ENCODE results near the gene PXDC1.

The PXDC1 gene

GRCh38 chr6:3742426-3743344 is 8.8 kb downstream of the PXDC1 start:
- peaks cover 0 to 68% (median 0%) of the 10 kb centered on the region in 11 experiments; a peak in 8 of 22 replicates for H3K36me3 ChIP-seq
- H3K4me1 ChIP-seq = peaks cover 36 to 65% (median 42%) of the 10 kb centered on the region in 10 experiments
- H3K27me3 ChIP-seq = no peaks in the 10 kb centered on the region
- peak overlapping the region in 9 of 11 experiments; percentile 17 to 54 (median 46); a peak in 14 of 22 replicates for H3K9ac ChIP-seq
- TF ChIP-seq Cebpa-rat (IDR thresholded peaks at IDR 0.05) = no peak
- H3K27ac ChIP-seq = peak overlapping the region in 8 of 11 experiments; percentile 7 to 58 (median 42); a peak in 11 of 22 replicates
- no peaks in the 10 kb centered on the region for H3K9me3 ChIP-seq (replicated peaks in 1 of 11)
- H3K4me3 ChIP-seq = peak overlapping the region in 4 of 10 experiments; percentile 6 to 35 (median 22); a peak in 4 of 20 replicates
- H4K20me1 ChIP-seq = peaks cover 0 to 100% (median 39%) of the 10 kb centered on the region in 11 experiments; a peak in 17 of 22 replicates
- peak overlapping the region; percentile 71 to 96 (median 84) for H3K4me2 ChIP-seq

- Histone ChIP-seq H3K4me2 (peak overlapping the region in 9 of 11 experiments; percentile 2 to 96 (median 86); a peak in 13 of 22 replicates), H4K20me1 (peaks cover 0 to 100% (median 33%) of the 10 kb centered on the region in 11 experiments; a peak in 16 of 22 replicates)
- TF ChIP-seq Cebpa-rat (IDR thresholded peaks at IDR 0.05) = no peak
Observed at GRCh38 chr6:3742076-3742425, 9.5 kb downstream of the PXDC1 start.

GRCh38 chr6:3741477-3741871 is 10.0 kb downstream of the PXDC1 start:
- no peaks in the 10 kb centered on the region for H3K27me3 ChIP-seq
- no peaks in the 10 kb centered on the region for H3K9me3 ChIP-seq (replicated peaks in 1 of 11)
- no peak for TF ChIP-seq Cebpa-rat (IDR thresholded peaks at IDR 0.05)
- peaks cover 0 to 100% (median 28%) of the 10 kb centered on the region in 11 experiments; a peak in 15 of 22 replicates for H4K20me1 ChIP-seq
- H3K4me3 ChIP-seq = no peak overlapping the region
- H3K36me3 ChIP-seq = peaks cover 0 to 68% (median 0%) of the 10 kb centered on the region in 11 experiments; a peak in 8 of 22 replicates
- H3K27ac ChIP-seq = no peak overlapping the region
- no peak overlapping the region for H3K4me2 ChIP-seq
- H3K4me1 ChIP-seq = peaks cover 34 to 65% (median 42%) of the 10 kb centered on the region in 10 experiments
- H3K9ac ChIP-seq = 0 out of 22 replicates have a peak overlapping the region, but pooled peaks of 1 of the 11 experiments have one; percentile 9

More at GRCh38 chr6:3742076-3742425, 9.5 kb downstream of the PXDC1 start:
- no peak overlapping the region for H3K27ac ChIP-seq
- H3K4me3 ChIP-seq = no peak overlapping the region
- no peaks in the 10 kb centered on the region for H3K9me3 ChIP-seq (replicated peaks in 1 of 11)
- H3K9ac ChIP-seq = 0 out of 22 replicates have a peak overlapping the region, but pooled peaks of 1 of the 11 experiments have one; percentile 53
- peaks cover 34 to 65% (median 42%) of the 10 kb centered on the region in 10 experiments for H3K4me1 ChIP-seq
- H3K27me3 ChIP-seq = no peaks in the 10 kb centered on the region
- H3K36me3 ChIP-seq = peaks cover 0 to 68% (median 0%) of the 10 kb centered on the region in 11 experiments; a peak in 8 of 22 replicates

GRCh38 chr6:3740551-3741476 is 10.7 kb downstream of the PXDC1 start:
- no peak overlapping the region for H3K27ac ChIP-seq

GRCh38 chr6:3739311-3739897 is 12.1 kb downstream of the PXDC1 start:
- Histone ChIP-seq H3K9me3 (replicated peaks in 1 of 11) (peaks cover 7 to 17% (median 10%) of the 10 kb centered on the region in 11 experiments; a peak in 21 of 22 replicates), H3K4me2 (no peak overlapping the region), H3K4me1 (peaks cover 33 to 48% (median 38%) of the 10 kb centered on the region in 10 experiments), H4K20me1 (peaks cover 0 to 100% (median 25%) of the 10 kb centered on the region in 11 experiments; a peak in 14 of 22 replicates), H3K27ac (no peak overlapping the region), H3K9ac (0 out of 22 replicates have a peak overlapping the region, but pooled peaks of 1 of the 11 experiments have one; percentile 22), H3K27me3 (no peaks in the 10 kb centered on the region), H3K4me3 (no peak overlapping the region), H3K36me3 (peaks cover 0 to 72% (median 12%) of the 10 kb centered on the region in 11 experiments; a peak in 15 of 22 replicates)
- no peak for TF ChIP-seq Cebpa-rat (IDR thresholded peaks at IDR 0.05)

More at GRCh38 chr6:3740551-3741476, 10.7 kb downstream of the PXDC1 start:
- peaks cover 34 to 63% (median 42%) of the 10 kb centered on the region in 10 experiments for H3K4me1 ChIP-seq
- no peaks in the 10 kb centered on the region for H3K27me3 ChIP-seq
- peak overlapping the region in 2 of 11 experiments; percentile 9 to 16; a peak in 1 of 22 replicates for H3K9ac ChIP-seq
- peaks cover 0 to 68% (median 5%) of the 10 kb centered on the region in 11 experiments; a peak in 11 of 22 replicates for H3K36me3 ChIP-seq
- peaks cover 0 to 100% (median 26%) of the 10 kb centered on the region in 11 experiments; a peak in 14 of 22 replicates for H4K20me1 ChIP-seq
- no peak overlapping the region for H3K4me3 ChIP-seq
- no peak overlapping the region for H3K4me2 ChIP-seq
- TF ChIP-seq Cebpa-rat (IDR thresholded peaks at IDR 0.05) = no peak
- peaks cover 0 to 6% (median 0%) of the 10 kb centered on the region in 11 experiments; a peak in 4 of 22 replicates for H3K9me3 ChIP-seq (replicated peaks in 1 of 11)

GRCh38 chr6:3738381-3739131 is 13.0 kb downstream of the PXDC1 start:
- H3K27ac ChIP-seq = no peak overlapping the region
- peaks cover 25 to 40% (median 29%) of the 10 kb centered on the region in 10 experiments for H3K4me1 ChIP-seq
- H3K9me3 ChIP-seq (replicated peaks in 1 of 11) = peaks cover 7 to 17% (median 10%) of the 10 kb centered on the region in 11 experiments; a peak in 21 of 22 replicates
- H3K36me3 ChIP-seq = peaks cover 0 to 81% (median 12%) of the 10 kb centered on the region in 11 experiments; a peak in 15 of 22 replicates
- H3K4me3 ChIP-seq = no peak overlapping the region
- H4K20me1 ChIP-seq = peaks cover 0 to 100% (median 25%) of the 10 kb centered on the region in 11 experiments; a peak in 15 of 22 replicates
- H3K4me2 ChIP-seq = no peak overlapping the region
- H3K27me3 ChIP-seq = no peaks in the 10 kb centered on the region
- TF ChIP-seq Cebpa-rat (IDR thresholded peaks at IDR 0.05) = no peak
- 0 out of 22 replicates have a peak overlapping the region, but pooled peaks of 1 of the 11 experiments have one; percentile 22 for H3K9ac ChIP-seq

- Histone ChIP-seq H3K4me1 (peaks cover 18 to 33% (median 22%) of the 10 kb centered on the region in 10 experiments), H4K20me1 (peaks cover 0 to 100% (median 25%) of the 10 kb centered on the region in 11 experiments; a peak in 15 of 22 replicates)
Observed at GRCh38 chr6:3737831-3738210, 13.7 kb downstream of the PXDC1 start.

More at GRCh38 chr6:3737831-3738210, 13.7 kb downstream of the PXDC1 start:
- Histone ChIP-seq H3K9ac (no peak overlapping the region), H3K27ac (no peak overlapping the region), H3K4me3 (no peak overlapping the region), H3K36me3 (peaks cover 0 to 88% (median 12%) of the 10 kb centered on the region in 11 experiments; a peak in 15 of 22 replicates), H3K27me3 (no peaks in the 10 kb centered on the region), H3K9me3 (replicated peaks in 1 of 11) (peaks cover 7 to 17% (median 10%) of the 10 kb centered on the region in 11 experiments; a peak in 21 of 22 replicates), H3K4me2 (no peak overlapping the region)
- TF ChIP-seq Cebpa-rat (IDR thresholded peaks at IDR 0.05) = no peak

Data from BLaER1 treated with 17β-estradiol and CSF1 and Interleukin-3, amounts not matched to agents 10 nM and 100 nM (cell line).